ENCODE data around the gene SLC30A2. TPM values are rescaled to one million over a fixed set of nuclear protein-coding genes. Genes with fewer than 3 reads are reported as not detected.

SLC30A2 gene
- total RNA-seq, 1 experiment from 2014 or later: 0.35 TPM

- no peak overlapping the region for H3K23ac ChIP-seq (ENCODE audit: insufficient read length, low read depth, low read length)
- no peak overlapping the region for H4K5ac ChIP-seq (ENCODE audit: insufficient read length, low read depth, low read length)
- Mint-ChIP-seq H3K27me3 (ENCODE audit: low read depth) (peaks cover 27% of the 10 kb centered on the region), H3K4me3 (no peak overlapping the region), H3K27ac (no peak overlapping the region), H3K9me3 (no peaks in the 10 kb centered on the region), H3K4me1 (peaks cover 10 to 20% of the 10 kb centered on the region in 2 experiments), H3K36me3 (ENCODE audit: insufficient read depth in 1 of 3, low read depth in 3 of 3) (no peaks in the 10 kb centered on the region)
- no peak for DNase-seq
- no peaks in the 10 kb centered on the region for H4K20me1 ChIP-seq (ENCODE audit: control insufficient read depth, insufficient read depth, insufficient read length)
- no peaks in the 10 kb centered on the region for H3K27me3 ChIP-seq (ENCODE audit: insufficient read depth, low read length)
- no peaks in the 10 kb centered on the region for H3K79me2 ChIP-seq (ENCODE audit: insufficient read depth, low read length)
- no peak overlapping the region for H2BK15ac ChIP-seq (ENCODE audit: low read depth, low read length)
- H3K14ac ChIP-seq (ENCODE audit: insufficient read depth, low read length): 0 out of 2 replicates have a peak overlapping the region, but pooled peaks have one; percentile 16
- H3K9me3 ChIP-seq (ENCODE audit: control insufficient read depth, low read depth, low read length): no peaks in the 10 kb centered on the region
- H3K4ac ChIP-seq (ENCODE audit: low read depth, low read length): no peak overlapping the region
- H3K4me1 ChIP-seq (ENCODE audit: insufficient read depth, low read length): no peaks in the 10 kb centered on the region
- H3K56ac ChIP-seq (ENCODE audit: insufficient read length, low read depth, low read length): no peak overlapping the region
- H2AFZ ChIP-seq (ENCODE audit: low read length): no peak overlapping the region
- no peak overlapping the region for H2BK5ac ChIP-seq (ENCODE audit: insufficient read length, low read length)
- H3K4me2 ChIP-seq (ENCODE audit: insufficient read depth, insufficient read length, low read length): no peak overlapping the region
- H2AK5ac ChIP-seq (ENCODE audit: insufficient read length, low read length): no peak overlapping the region
- H4K8ac ChIP-seq (replicated peaks; ENCODE audit: insufficient read length, low read depth, low read length): no peak overlapping the region
- no peak overlapping the region for H3T11ph ChIP-seq (ENCODE audit: low read length)
- H3K27ac ChIP-seq (ENCODE audit: insufficient read length, low read depth, low read length): no peak overlapping the region
- no peak overlapping the region for H2BK12ac ChIP-seq (ENCODE audit: insufficient read length, low read depth, low read length)
- H2BK120ac ChIP-seq (ENCODE audit: low read depth, low read length, poor library complexity, severe bottlenecking): no peak overlapping the region
- no peak overlapping the region for H4K91ac ChIP-seq (ENCODE audit: insufficient read length, low read depth, low read length)
- no peak overlapping the region for H3K9ac ChIP-seq (ENCODE audit: extremely low read depth, insufficient read length, low read length)
- no peak for TF ChIP-seq CTCF (conservative IDR thresholded peaks at IDR 0.05)
- H3K79me1 ChIP-seq (ENCODE audit: insufficient read depth, low read depth, low read length, poor library complexity, severe bottlenecking): no peaks in the 10 kb centered on the region
- no peak overlapping the region for H2BK20ac ChIP-seq (ENCODE audit: low read depth, low read length, poor library complexity, severe bottlenecking)
- no peak overlapping the region for H3K18ac ChIP-seq (ENCODE audit: insufficient read length, low read depth, low read length)
- WGBS (ENCODE audit: extremely low coverage, insufficient read length, low lambda C conversion rate): no CpG with 5 or more reads among the region's 4 CpGs
- no peaks in the 10 kb centered on the region for H3K23me2 ChIP-seq (ENCODE audit: insufficient read length, low read depth, low read length, poor library complexity, severe bottlenecking)
These were observed 20.9 kb upstream of the SLC30A2 start for GRCh38 chr1:26066857-26067256.
